IMR-90 (cell line): Measurements from ENCODE around the gene NOL9. TPM values are rescaled to one million over a fixed set of nuclear protein-coding genes. Genes with fewer than 3 reads are reported as not detected.

ENCODE experiments used
- ATAC-seq: fragments of 200-7000 bp; cut with Tn5 transposase; 2 replicates; pipeline ENCODE4 v1.9.1; 2020; ENCODE audit warnings: low read depth, mild to moderate bottlenecking, moderate library complexity
- BruUV-seq: library from RNA; stranded (reverse); fragments of 400-500 nt; replicated peaks from 2 replicates; lab custom pipeline; 2021; lab: Mats Ljungman, UMichigan
- CTCF ChIA-PET: fragments of 300-600 bp; formaldehyde crosslinking; extraction: SDS; loops from one replicate; lab custom pipeline; 2021; ENCODE audit warnings: antibody characterized with exemption; lab: Yijun Ruan, JAX
- POLR2A ChIA-PET: fragments of 300-600 bp; sonication (Branson Sonifier 250); formaldehyde crosslinking; loops from one replicate; lab custom pipeline; 2022; ENCODE audit warnings: antibody characterized with exemption; ENCODE audit not compliant: unreplicated experiment; lab: Charles Lee
- DNase-seq: peaks from one replicate; pipeline ENCODE4 v3.0.0; 2013
- H2AFZ ChIP-seq: replicated peaks from 2 replicates; pipeline ENCODE3; 2013; ENCODE audit warnings: low read length, mild to moderate bottlenecking; ENCODE audit not compliant: poor library complexity
- H2AK5ac ChIP-seq: 2 replicates; pipeline ENCODE4 v1.6.1; 2013; ENCODE audit warnings: low read depth, low read length, inconsistent platforms
- H2AK9ac ChIP-seq: replicated peaks from 2 replicates; pipeline ENCODE3; 2013; ENCODE audit warnings: mild to moderate bottlenecking, low read depth, low read length, moderate library complexity; ENCODE audit not compliant: poor library complexity
- H2BK120ac ChIP-seq: 2 replicates; pipeline ENCODE4 v1.6.1; 2013; ENCODE audit warnings: low read depth, low read length, inconsistent platforms
- H2BK15ac ChIP-seq: 3 replicates; pipeline ENCODE4 v1.6.1; 2013; ENCODE audit warnings: low read depth, low read length, inconsistent platforms
- H2BK20ac ChIP-seq: 2 replicates; pipeline ENCODE4 v1.6.1; 2013; ENCODE audit warnings: low read depth, mild to moderate bottlenecking, inconsistent platforms, low read length, moderate library complexity
- H2BK5ac ChIP-seq: 2 replicates; pipeline ENCODE4 v1.6.1; 2013; ENCODE audit warnings: mild to moderate bottlenecking, low read depth, low read length, inconsistent platforms; ENCODE audit not compliant: poor library complexity, severe bottlenecking
- H3K14ac ChIP-seq: replicated peaks from 2 replicates; pipeline ENCODE4 v1.6.1; 2013; ENCODE audit warnings: low read depth, low read length, inconsistent platforms
- H3K18ac ChIP-seq: 2 replicates; pipeline ENCODE4 v1.6.1; 2013; ENCODE audit warnings: low read depth, low read length, control low read depth
- H3K23ac ChIP-seq: 2 replicates; pipeline ENCODE4 v1.6.1; 2013; ENCODE audit warnings: low read depth, low read length, inconsistent platforms
- H3K27ac ChIP-seq: 2 replicates; pipeline ENCODE4 v1.5.1; 2013; ENCODE audit warnings: mild to moderate bottlenecking, control low read depth, low read length; ENCODE audit not compliant: insufficient read depth
- H3K27me3 ChIP-seq: 2 replicates; pipeline ENCODE4 v1.6.1; 2013; ENCODE audit warnings: low read length; ENCODE audit not compliant: control insufficient read depth, insufficient read depth
- H3K36me3 ChIP-seq: 2 replicates; pipeline ENCODE4 v1.6.1; 2013; ENCODE audit warnings: low read length, mixed read lengths; ENCODE audit not compliant: control insufficient read depth, insufficient read depth
- H3K4ac ChIP-seq: 2 replicates; pipeline ENCODE4 v1.6.1; 2013; ENCODE audit warnings: low read depth, low read length, inconsistent platforms
- H3K4me1 ChIP-seq: 2 replicates; pipeline ENCODE4 v1.6.1; 2013; ENCODE audit warnings: low read length, mixed read lengths; ENCODE audit not compliant: control insufficient read depth, insufficient read depth
- H3K4me2 ChIP-seq: 2 replicates; pipeline ENCODE4 v1.6.1; 2013; ENCODE audit warnings: low read depth, mild to moderate bottlenecking, control low read depth, low read length, moderate library complexity
- H3K4me3 ChIP-seq: 2 replicates; pipeline ENCODE4 v1.5.1; 2013; ENCODE audit warnings: low read depth, mild to moderate bottlenecking, control low read depth, low read length, moderate library complexity; ENCODE audit not compliant: insufficient read depth
- H3K56ac ChIP-seq: 2 replicates; pipeline ENCODE4 v1.6.1; 2013; ENCODE audit warnings: low read length, inconsistent platforms; ENCODE audit not compliant: insufficient read depth; ENCODE audit errors: extremely low read depth
- H3K79me1 ChIP-seq, 2 experiments: 2 replicates each; pipeline ENCODE4 v1.6.1; 2013; ENCODE audit warnings: low read length in 2 of 2, inconsistent platforms in 1 of 2, low read depth in 1 of 2
- H3K9ac ChIP-seq: 2 replicates; pipeline ENCODE4 v1.6.1; 2013; ENCODE audit warnings: low read depth, low read length, control low read depth
- H3K9me1 ChIP-seq: 2 replicates; pipeline ENCODE4 v1.6.1; 2013; ENCODE audit warnings: low read length, inconsistent platforms; ENCODE audit not compliant: insufficient read depth
- H3K9me3 ChIP-seq: 2 replicates; pipeline ENCODE4 v1.6.1; 2013; ENCODE audit warnings: low read length; ENCODE audit not compliant: control insufficient read depth, insufficient read depth
- H4K20me1 ChIP-seq: 2 replicates; pipeline ENCODE4 v1.6.1; 2013; ENCODE audit warnings: low read length, inconsistent platforms; ENCODE audit not compliant: insufficient read depth
- H4K5ac ChIP-seq: 2 replicates; pipeline ENCODE4 v1.6.1; 2013; ENCODE audit warnings: mild to moderate bottlenecking, low read depth, low read length, control low read depth
- H4K8ac ChIP-seq, 2 experiments: 2 replicates each; pipeline ENCODE4 v1.6.1; 2013; ENCODE audit warnings: low read depth in 2 of 2, low read length in 2 of 2, control low read depth in 1 of 2, inconsistent platforms in 1 of 2
- H4K91ac ChIP-seq: 2 replicates; pipeline ENCODE4 v1.6.1; 2013; ENCODE audit warnings: low read depth, low read length, inconsistent platforms; ENCODE audit not compliant: insufficient read depth
- BHLHE40 ChIP-seq: fragments of 150-350 bp; IDR thresholded peaks from 2 replicates; pipeline ENCODE4 v1.6.1; 2016; ENCODE audit warnings: mild to moderate bottlenecking, low read depth, low read length
- CEBPB ChIP-seq: IDR thresholded peaks from 2 replicates; pipeline ENCODE4 v1.6.1; 2012; ENCODE audit warnings: low read depth, low read length, improper control_type of control experiment
- CHD1 ChIP-seq: IDR thresholded peaks from 2 replicates; pipeline ENCODE4 v1.6.1; 2012; ENCODE audit warnings: low read depth, low read length, improper control_type of control experiment
- CTCF ChIP-seq: conservative IDR thresholded peaks from 2 replicates; pipeline ENCODE4 v1.5.1; 2012; ENCODE audit warnings: mild to moderate bottlenecking, low read depth, low read length, improper control_type of control experiment
- FOS ChIP-seq: fragments of 150-350 bp; IDR thresholded peaks from 2 replicates; pipeline ENCODE4 v1.6.1; 2016; ENCODE audit warnings: low read depth, low read length
- MAFK ChIP-seq: IDR thresholded peaks from 2 replicates; pipeline ENCODE4 v1.6.1; 2012; ENCODE audit warnings: low read depth, low read length, improper control_type of control experiment
- MAZ ChIP-seq: IDR thresholded peaks from 2 replicates; pipeline ENCODE4 v1.6.1; 2012; ENCODE audit warnings: low read depth, mild to moderate bottlenecking, low read length, improper control_type of control experiment, moderate library complexity, borderline replicate concordance
- MXI1 ChIP-seq: IDR thresholded peaks from 2 replicates; pipeline ENCODE4 v1.6.1; 2012; ENCODE audit warnings: low read depth, mild to moderate bottlenecking, low read length, moderate library complexity, borderline replicate concordance
- NFE2L2 ChIP-seq: fragments of 150-350 bp; IDR thresholded peaks from 2 replicates; pipeline ENCODE4 v1.6.1; 2016; ENCODE audit warnings: low read depth, mild to moderate bottlenecking, low read length
- POLR2A ChIP-seq: IDR thresholded peaks from 2 replicates; pipeline ENCODE4 v1.6.1; 2012; ENCODE audit warnings: mild to moderate bottlenecking, low read depth, low read length
- RAD21 ChIP-seq: IDR thresholded peaks from 2 replicates; pipeline ENCODE4 v1.6.1; 2012; ENCODE audit warnings: low read length, improper control_type of control experiment
- RCOR1 ChIP-seq: IDR thresholded peaks from 2 replicates; pipeline ENCODE4 v1.6.1; 2012; ENCODE audit warnings: mild to moderate bottlenecking, low read length, improper control_type of control experiment; ENCODE audit not compliant: insufficient replicate concordance
- RFX5 ChIP-seq: IDR thresholded peaks from 2 replicates; pipeline ENCODE4 v1.8.0; 2012; ENCODE audit warnings: low read depth, mild to moderate bottlenecking, low read length, moderate library complexity
- SMC3 ChIP-seq: fragments of 150-350 bp; IDR thresholded peaks from 2 replicates; pipeline ENCODE4 v1.6.1; 2016; ENCODE audit warnings: low read depth, mild to moderate bottlenecking, antibody characterized with exemption, low read length, moderate library complexity
- USF2 ChIP-seq: fragments of 150-350 bp; IDR thresholded peaks from 2 replicates; pipeline ENCODE4 v1.6.1; 2017; ENCODE audit warnings: mild to moderate bottlenecking, antibody characterized with exemption, low read length, low read depth
- WGBS, 2 experiments: methylation state at CpG; one replicate each; pipeline versions ENCODE4 v1.1.5 to v1.1.7; 2013; ENCODE audit warnings: missing lambda C conversion rate in 2 of 2; ENCODE audit not compliant: insufficient read length in 1 of 2; ENCODE audit errors: extremely low coverage in 2 of 2; 5-methylcytosine and 5-hydroxymethylcytosine counted together
- dilution Hi-C: fragments of 300-500 bp; cut with HindIII; formaldehyde crosslinking; loops from one replicate; pipeline ENCODE4 v1.14.3; 2018; ENCODE audit warnings: low sequenced_read_pairs; ENCODE audit not compliant: unreplicated experiment
- in situ Hi-C: fragments of 300-500 bp; cut with MboI; formaldehyde crosslinking; loops from 3 replicates; pipeline ENCODE4 v1.14.3; 2019; ENCODE audit warnings: low sequenced_read_pairs, inconsistent platforms, mixed read lengths
- intact Hi-C: fragments of 100-400 bp; cut with micrococcal nuclease; formaldehyde crosslinking; loops from 2 replicates; pipeline ENCODE4 v1.10.0; 2022
- polyA plus RNA-seq, 3 experiments: library from polyadenylated mRNA; depleted of rRNA; stranded (reverse); fragments of >200 nt; gene quantifications; 2 replicates each; pipeline ENCODE4 v1.2.3, GENCODE V29; 2012; ENCODE audit warnings: low replicate concordance in 1 of 3
- total RNA-seq: library from RNA; depleted of rRNA; stranded (reverse); fragments of >200 nt; gene quantifications from 2 replicates; pipeline ENCODE4 v1.2.3, GENCODE V29; 2012

The NOL9 gene
- total and polyA plus RNA-seq, 2 of the 4 experiments (the other 2 are of a cell fraction), result 13.0 to 19.2 TPM

- Histone ChIP-seq H3K4me1 (peaks cover 11% of the 10 kb centered on the region), H3K9ac (no peak overlapping the region), H3K79me1 (peaks cover 8 to 66% of the 10 kb centered on the region in 2 experiments; a peak in 3 of 4 replicates), H3K23ac (peak overlapping the region; percentile 63; the same call in 1 of the 2 replicates), H3K9me3 (no peaks in the 10 kb centered on the region), H3K56ac (no peak overlapping the region), H2AK9ac (no peak overlapping the region), H2BK20ac (no peak overlapping the region), H3K27me3 (no peaks in the 10 kb centered on the region), H3K36me3 (peaks cover 42% of the 10 kb centered on the region), H2BK120ac (no peak overlapping the region), H2BK5ac (no peak overlapping the region), H3K18ac (no peak overlapping the region), H4K91ac (no peak overlapping the region), H2AK5ac (no peak overlapping the region), H4K8ac (no peak overlapping the region), H3K27ac (no peak overlapping the region), H3K14ac (no peak overlapping the region), H4K5ac (no peak overlapping the region), H3K4me2 (peak overlapping the region; percentile 11; the same call in 1 of the 2 replicates), H2BK15ac (no peak overlapping the region), H3K9me1 (peaks cover 10% of the 10 kb centered on the region), H3K4me3 (no peak overlapping the region), H4K20me1 (peaks cover 73% of the 10 kb centered on the region), H2AFZ (no peak overlapping the region), H3K4ac (no peak overlapping the region; the same call in 1 of the 2 replicates)
- CTCF ChIA-PET, result no interaction called here
- dilution Hi-C loops, result no loop called here
- intact Hi-C loops, result no loop called here
- BruUV-seq, result no TSS peak
- WGBS, 2 experiments, result 95% methylated on average over 14 of the region's 31 CpGs; no CpG with 5 or more reads in 1 of the 2 experiments
- no peak for DNase-seq
- in situ Hi-C loops, result no loop called here
- POLR2A ChIA-PET, result no interaction called here
- ATAC-seq, result no peak
- TF ChIP-seq BHLHE40, result no peak
- no peak for TF ChIP-seq FOS
- no peak for TF ChIP-seq MXI1
- no peak for TF ChIP-seq POLR2A
- no peak for TF ChIP-seq NFE2L2
- no peak for TF ChIP-seq RFX5
- no peak for TF ChIP-seq USF2
- TF ChIP-seq CEBPB, result no peak
- no peak for TF ChIP-seq SMC3
- TF ChIP-seq MAFK, result no peak
- no peak for TF ChIP-seq RAD21
- TF ChIP-seq CHD1, result no peak
- no peak for TF ChIP-seq MAZ
- no peak for TF ChIP-seq RCOR1
- no peak for TF ChIP-seq CTCF
Observed at GRCh38 chr1:6599141-6599975, 45.0 kb upstream of the NOL9 start.
